Ishikawa (cell line): ENCODE measurements around the gene USH1G.
A peak's percentile ranks its signal among the peaks of the same experiment; 100 is the strongest.

Source experiments
- EP300 ChIP-seq: IDR thresholded peaks from 2 replicates; pipeline ENCODE4 v1.6.1; 2012; ENCODE audit warnings: borderline replicate concordance
- FOXM1 ChIP-seq: IDR thresholded peaks from 2 replicates; pipeline ENCODE4 v1.6.1; 2012; ENCODE audit warnings: low read depth, borderline replicate concordance
- RAD21 ChIP-seq: IDR thresholded peaks from 2 replicates; pipeline ENCODE4 v1.6.1; 2012; ENCODE audit warnings: low read depth
- REST ChIP-seq: IDR thresholded peaks from 2 replicates; pipeline ENCODE4 v1.6.1; 2012; ENCODE audit warnings: low read depth, mild to moderate bottlenecking
- TCF12 ChIP-seq: IDR thresholded peaks from 2 replicates; pipeline ENCODE4 v1.6.1; 2012; ENCODE audit warnings: low read depth
- YY1 ChIP-seq: IDR thresholded peaks from 2 replicates; pipeline ENCODE4 v1.6.1; 2012; ENCODE audit warnings: low read depth

GRCh38 chr17:74877592-74878548 lies 45.2 kb downstream of the USH1G start:
- TF ChIP-seq REST (no peak), YY1 (no peak), EP300 (no peak), FOXM1 (no peak), TCF12 (0 out of 2 replicates have a peak, but pooled peaks have one; percentile 23), RAD21 (no peak)
